A673 (cell line): Measurements from ENCODE around the gene PLAC1. TPM values are rescaled to one million over a fixed set of nuclear protein-coding genes. Genes with fewer than 3 reads are reported as not detected.

Source experiments
- BruUV-seq: library from RNA; stranded (reverse); fragments of 400-500 nt; replicated peaks from 2 replicates; lab custom pipeline; 2021; lab: Mats Ljungman, UMichigan
- CTCF ChIA-PET: fragments of 300-600 bp; sonication (Branson Sonifier 250); formaldehyde crosslinking; loops from one replicate; lab custom pipeline; 2022; ENCODE audit warnings: antibody characterized with exemption; lab: Charles Lee
- POLR2A ChIA-PET: fragments of 300-600 bp; sonication (Branson Sonifier 250); formaldehyde crosslinking; loops from one replicate; lab custom pipeline; 2022; ENCODE audit warnings: antibody characterized with exemption; ENCODE audit not compliant: low non-redundant PET; lab: Charles Lee
- DNase-seq: peaks from one replicate; pipeline ENCODE4 v3.0.0-alpha.2; 2015; ENCODE audit warnings: low spot score
- H3K27ac ChIP-seq: fragments of 200-600 bp; sonication (generic); 2 replicates; pipeline ENCODE4 v1.5.1; 2016; ENCODE audit warnings: mixed run types, low read depth, mild to moderate bottlenecking, mixed read lengths, antibody characterized with exemption, low read length; ENCODE audit not compliant: poor library complexity, severe bottlenecking
- H3K27me3 ChIP-seq: fragments of 200-600 bp; sonication (generic); replicated peaks from 2 replicates; pipeline ENCODE4 v1.6.1; 2017; ENCODE audit warnings: mixed run types, low read depth, mild to moderate bottlenecking, mixed read lengths, antibody characterized with exemption, low read length; ENCODE audit not compliant: insufficient read depth, poor library complexity
- H3K36me3 ChIP-seq: fragments of 200-600 bp; sonication (generic); 2 replicates; pipeline ENCODE4 v1.6.1; 2016; ENCODE audit warnings: mixed run types, mild to moderate bottlenecking, mixed read lengths, antibody characterized with exemption, low read length; ENCODE audit not compliant: insufficient read depth, poor library complexity, severe bottlenecking
- H3K4me1 ChIP-seq: fragments of 200-600 bp; sonication (generic); 2 replicates; pipeline ENCODE4 v1.6.1; 2017; ENCODE audit warnings: mixed run types, mild to moderate bottlenecking, mixed read lengths, antibody characterized with exemption, low read length; ENCODE audit not compliant: insufficient read depth, poor library complexity, severe bottlenecking
- H3K4me3 ChIP-seq: fragments of 200-600 bp; sonication (generic); 2 replicates; pipeline ENCODE4 v1.5.1; 2016; ENCODE audit warnings: low read depth, mixed run types, mild to moderate bottlenecking, mixed read lengths, low read length; ENCODE audit not compliant: poor library complexity, severe bottlenecking
- H3K9me3 ChIP-seq: fragments of 200-600 bp; sonication (generic); 2 replicates; pipeline ENCODE4 v1.6.1; 2016; ENCODE audit warnings: mixed run types, low read depth, mild to moderate bottlenecking, mixed read lengths, antibody characterized with exemption, low read length; ENCODE audit not compliant: poor library complexity, severe bottlenecking
- EZH2 ChIP-seq: fragments of 200-600 bp; sonication (generic); IDR thresholded peaks from 2 replicates; pipeline ENCODE4 v1.6.1; 2017; ENCODE audit warnings: borderline replicate concordance, low read depth, mild to moderate bottlenecking, mixed read lengths, antibody characterized with exemption, low read length; ENCODE audit not compliant: poor library complexity, severe bottlenecking
- intact Hi-C: fragments of 100-400 bp; cut with micrococcal nuclease; formaldehyde crosslinking; loops from one replicate; pipeline ENCODE4 v1.10.0; 2022; ENCODE audit not compliant: unreplicated experiment
- total RNA-seq: library from RNA; stranded (reverse); gene quantifications from 2 replicates; pipeline ENCODE4 v1.2.3, GENCODE V29; 2021
- TF ChIP-seq, protein P1 (sequence below): fragments of 300-800, 200-600 bp; sonication (generic); conservative IDR thresholded peaks from 2 replicates; pipeline ENCODE4 v1.5.1; 2017; ENCODE audit warnings: low read depth, mild to moderate bottlenecking, antibody characterized with exemption, low read length, moderate library complexity, mixed read lengths

Gene PLAC1
- total RNA-seq, 1 experiment from 2014 or later = 0.43 TPM

DNA sequence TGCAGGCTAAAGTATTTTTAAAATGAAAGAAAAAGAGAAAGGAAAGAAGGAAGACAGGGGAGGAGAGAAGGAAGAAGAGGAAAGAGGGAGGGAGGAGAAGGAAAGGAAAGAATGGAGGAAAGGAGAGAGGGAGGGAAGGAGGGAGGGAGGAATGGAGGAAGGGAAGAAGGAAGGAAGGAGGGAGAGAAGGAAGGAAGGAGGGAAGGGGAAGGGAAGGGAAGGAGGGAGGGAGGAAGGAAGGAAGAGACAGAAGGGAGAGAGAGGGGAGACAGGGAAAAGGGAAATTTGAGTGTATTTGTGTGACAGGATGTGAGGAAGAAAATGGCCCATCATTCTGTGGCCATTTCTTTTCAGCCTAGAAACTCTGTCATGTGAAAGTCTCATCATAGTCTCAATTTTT, 14.9 kb upstream of the PLAC1 start:
- intact Hi-C loops = no loop called here
- Histone ChIP-seq H3K9me3 (no peaks in the 10 kb centered on the region), H3K4me1 (no peaks in the 10 kb centered on the region), H3K27me3 (no peaks in the 10 kb centered on the region), H3K36me3 (no peaks in the 10 kb centered on the region), H3K4me3 (no peak overlapping the region), H3K27ac (no peak overlapping the region)
- ChIA-PET CTCF (no interaction called here), POLR2A (no interaction called here)
- DNase-seq = no peak
- no peak for TF ChIP-seq EZH2
- TF ChIP-seq, protein P1, sequence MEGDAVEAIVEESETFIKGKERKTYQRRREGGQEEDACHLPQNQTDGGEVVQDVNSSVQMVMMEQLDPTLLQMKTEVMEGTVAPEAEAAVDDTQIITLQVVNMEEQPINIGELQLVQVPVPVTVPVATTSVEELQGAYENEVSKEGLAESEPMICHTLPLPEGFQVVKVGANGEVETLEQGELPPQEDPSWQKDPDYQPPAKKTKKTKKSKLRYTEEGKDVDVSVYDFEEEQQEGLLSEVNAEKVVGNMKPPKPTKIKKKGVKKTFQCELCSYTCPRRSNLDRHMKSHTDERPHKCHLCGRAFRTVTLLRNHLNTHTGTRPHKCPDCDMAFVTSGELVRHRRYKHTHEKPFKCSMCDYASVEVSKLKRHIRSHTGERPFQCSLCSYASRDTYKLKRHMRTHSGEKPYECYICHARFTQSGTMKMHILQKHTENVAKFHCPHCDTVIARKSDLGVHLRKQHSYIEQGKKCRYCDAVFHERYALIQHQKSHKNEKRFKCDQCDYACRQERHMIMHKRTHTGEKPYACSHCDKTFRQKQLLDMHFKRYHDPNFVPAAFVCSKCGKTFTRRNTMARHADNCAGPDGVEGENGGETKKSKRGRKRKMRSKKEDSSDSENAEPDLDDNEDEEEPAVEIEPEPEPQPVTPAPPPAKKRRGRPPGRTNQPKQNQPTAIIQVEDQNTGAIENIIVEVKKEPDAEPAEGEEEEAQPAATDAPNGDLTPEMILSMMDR = no peak
- BruUV-seq = no TSS peak

DNA sequence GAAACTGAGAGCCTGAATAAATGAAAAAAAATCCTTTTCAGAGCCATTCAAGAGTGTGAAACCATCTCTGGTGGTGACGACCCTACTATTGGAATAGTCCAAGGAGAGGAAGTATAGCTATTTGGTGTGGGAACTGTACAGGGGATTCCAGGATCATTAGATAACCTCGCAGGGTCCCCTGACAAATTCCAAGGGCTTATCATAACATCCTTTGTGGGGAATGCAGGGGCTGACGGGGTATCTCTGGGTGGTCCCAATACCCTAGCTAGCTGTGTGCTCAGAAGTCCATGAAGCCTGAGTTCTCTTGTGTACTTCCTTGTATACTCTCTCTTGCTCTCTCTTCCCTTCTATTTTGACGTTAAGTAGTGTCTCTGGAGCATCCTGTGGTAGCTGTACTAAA, 13.8 kb upstream of the PLAC1 start:
- Histone ChIP-seq H3K9me3 (no peaks in the 10 kb centered on the region), H3K4me1 (no peaks in the 10 kb centered on the region), H3K27me3 (no peaks in the 10 kb centered on the region), H3K27ac (no peak overlapping the region), H3K4me3 (no peak overlapping the region), H3K36me3 (no peaks in the 10 kb centered on the region)
- no TSS peak for BruUV-seq
- CTCF ChIA-PET = no interaction called here
- intact Hi-C loops = no loop called here
- POLR2A ChIA-PET = no interaction called here
- no peak for DNase-seq
- TF ChIP-seq EZH2 = no peak
- TF ChIP-seq, protein P1 = no peak

- intact Hi-C loops = no loop called here
- CTCF ChIA-PET = no interaction called here
- H3K9me3 ChIP-seq = no peaks in the 10 kb centered on the region
- no peak overlapping the region for H3K27ac ChIP-seq
- TF ChIP-seq, protein P1 = no peak
- no peak for TF ChIP-seq EZH2
- no peak for DNase-seq
- H3K4me1 ChIP-seq = no peaks in the 10 kb centered on the region
- no peak overlapping the region for H3K4me3 ChIP-seq
- no TSS peak for BruUV-seq
- H3K27me3 ChIP-seq = no peaks in the 10 kb centered on the region
- H3K36me3 ChIP-seq = no peaks in the 10 kb centered on the region
- POLR2A ChIA-PET = no interaction called here
Measured at GRCh38 chrX:134671294-134671693, 13.0 kb upstream of the PLAC1 start.
